Tibial nerve (tissue), 4 donors: ENCODE measurements around the gene CCL2. TPM values are rescaled to one million over a fixed set of nuclear protein-coding genes. Genes with fewer than 3 reads are reported as not detected.
A peak's percentile ranks its signal among the peaks of the same experiment; 100 is the strongest.

Source experiments
- DNase-seq, 2 donors: peaks; one replicate each; pipeline ENCODE4 v3.0.0-alpha.2; 2019; ENCODE audit warnings: low spot score in 2 of 2
- H3K27ac ChIP-seq, 4 donors: fragments of 200-600 bp; sonication (generic) in 3 of 4; one replicate each; pipeline ENCODE4 v1.5.1; 2017 to 2019; ENCODE audit warnings: mild to moderate bottlenecking in 1 of 4
- H3K27me3 ChIP-seq, 2 donors: fragments of 200-600 bp; sonication (generic) in 1 of 2; one replicate each; pipeline versions ENCODE4 v1.5.1 to v1.6.0; 2017 to 2019
- H3K36me3 ChIP-seq, 3 donors: fragments of 200-600 bp; sonication (generic); one replicate each; pipeline ENCODE4 v1.5.1; 2018 to 2019
- H3K4me1 ChIP-seq, 4 donors: fragments of 200-600 bp; sonication (generic) in 3 of 4; one replicate each; pipeline ENCODE4 v1.5.1; 2017 to 2019
- H3K4me3 ChIP-seq, 4 donors: fragments of 200-600 bp; sonication (generic) in 3 of 4; one replicate each; pipeline ENCODE4 v1.5.1; 2017 to 2019; ENCODE audit warnings: mild to moderate bottlenecking in 1 of 4, moderate library complexity in 1 of 4
- H3K9me3 ChIP-seq, 4 donors: fragments of 200-600 bp; sonication (generic) in 3 of 4; one replicate each; pipeline ENCODE4 v1.5.1; 2017 to 2019
- CTCF ChIP-seq, 5 experiments: fragments of 200-600 bp in 3 of 5; fragments of 450-650 bp in 2 of 5; sonication (generic) in 3 of 5; IDR thresholded peaks; one replicate each; pipeline ENCODE4 v1.5.1; 2016 to 2019; ENCODE audit warnings: antibody characterized with exemption in 5 of 5, mild to moderate bottlenecking in 3 of 5, moderate library complexity in 2 of 5
- EP300 ChIP-seq, 2 donors: sonication (generic); formaldehyde crosslinking; IDR thresholded peaks; one replicate each; pipeline ENCODE4 v1.6.1; 2017; ENCODE audit warnings: antibody characterized with exemption in 2 of 2, mild to moderate bottlenecking in 1 of 2
- POLR2A ChIP-seq, 2 donors: fragments of 450-650 bp; IDR thresholded peaks; one replicate each; pipeline ENCODE4 v1.6.1; 2017; ENCODE audit warnings: antibody characterized with exemption in 2 of 2, mild to moderate bottlenecking in 2 of 2, moderate library complexity in 2 of 2
- WGBS, 2 donors: methylation state at CpG; one replicate each; pipeline ENCODE4 v1.1.5; 2018; 5-methylcytosine and 5-hydroxymethylcytosine counted together
- total RNA-seq, 4 donors: library from RNA; depleted of rRNA; stranded (reverse); fragments of >200 nt; gene quantifications; one replicate each; pipeline ENCODE4 v1.1.0, GENCODE V29; 2016

The CCL2 gene
- total RNA-seq, result 100 to 1,000 TPM in 1 of 4 donors, 10 to 100 TPM in 3; 34.7 to 185 (median 43.6) TPM

DNA sequence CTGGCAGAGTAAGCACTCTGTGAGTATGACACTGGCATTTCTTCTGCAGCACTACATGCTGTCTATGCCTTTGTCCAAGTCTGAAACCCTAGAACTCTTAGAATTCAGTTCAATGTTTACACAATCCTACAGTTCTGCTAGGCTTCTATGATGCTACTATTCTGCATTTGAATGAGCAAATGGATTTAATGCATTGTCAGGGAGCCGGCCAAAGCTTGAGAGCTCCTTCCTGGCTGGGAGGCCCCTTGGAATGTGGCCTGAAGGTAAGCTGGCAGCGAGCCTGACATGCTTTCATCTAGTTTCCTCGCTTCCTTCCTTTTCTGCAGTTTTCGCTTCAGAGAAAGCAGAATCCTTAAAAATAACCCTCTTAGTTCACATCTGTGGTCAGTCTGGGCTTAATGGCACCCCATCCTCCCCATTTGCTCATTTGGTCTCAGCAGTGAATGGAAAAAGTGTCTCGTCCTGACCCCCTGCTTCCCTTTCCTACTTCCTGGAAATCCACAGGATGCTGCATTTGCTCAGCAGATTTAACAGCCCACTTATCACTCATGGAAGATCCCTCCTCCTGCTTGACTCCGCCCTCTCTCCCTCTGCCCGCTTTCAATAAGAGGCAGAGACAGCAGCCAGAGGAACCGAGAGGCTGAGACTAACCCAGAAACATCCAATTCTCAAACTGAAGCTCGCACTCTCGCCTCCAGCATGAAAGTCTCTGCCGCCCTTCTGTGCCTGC is at the start of gene CCL2:
CCL2 (plus strand) TSS at position 635 of the 730 bp plus-strand sequence; CDS start at position 700, 65 bp downstream.
- Histone ChIP-seq H3K36me3 (no peaks in the 10 kb centered on the region), H3K4me3 (peak within 1 kb of the TSS; percentile 14 to 51 (median 38)), H3K4me1 (peaks cover 10 to 88% (median 65%) of the 10 kb centered on the region in 4 donors), H3K9me3 (no peaks in the 10 kb centered on the region), H3K27me3 (no peaks in the 10 kb centered on the region), H3K27ac (peak within 1 kb of the TSS; percentile 45 to 91 (median 80))
- peak; percentile 65 to 81 for DNase-seq
- TF ChIP-seq POLR2A (IDR thresholded peaks at IDR 0.05), result peak in 1 of 2 donors; percentile 67
- no peak for TF ChIP-seq CTCF (IDR thresholded peaks at IDR 0.05)
- peak in 1 of 2 donors; percentile 74 for TF ChIP-seq EP300 (IDR thresholded peaks at IDR 0.05)
- 4 to 5% methylated on average over 11 of the region's 11 CpGs for WGBS, 2 donors

DNA sequence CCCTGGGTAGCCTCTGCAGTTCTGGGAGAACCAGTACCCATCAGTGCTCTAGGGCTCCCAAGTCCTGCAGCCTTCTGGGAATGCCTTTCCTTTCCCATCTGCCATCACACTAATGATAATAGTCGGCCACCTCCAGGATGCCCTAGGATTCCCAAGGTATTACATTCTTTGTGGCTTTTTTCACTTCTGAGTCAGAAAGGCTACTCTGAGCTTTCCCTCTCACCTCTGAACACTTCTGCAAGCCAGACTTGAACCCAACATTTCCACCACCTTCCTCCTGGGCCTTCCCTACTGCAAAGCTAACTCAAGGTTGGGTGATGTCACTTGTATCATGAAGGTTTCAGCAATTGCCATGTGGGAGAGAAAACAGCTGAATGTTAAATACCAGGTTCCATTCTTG is 49.7 kb upstream of the CCL2 start:
- WGBS, 2 donors, result 87 to 95% methylated on average over 1 of the region's 1 CpG
- Histone ChIP-seq H3K36me3 (no peaks in the 10 kb centered on the region), H3K4me1 (peaks cover 0 to 7% (median under 1%) of the 10 kb centered on the region in 4 donors)

GRCh38 chr17:34206569-34206968 is 48.5 kb upstream of the CCL2 start:
- Histone ChIP-seq H3K9me3 (peaks cover 0 to 7% (median 0%) of the 10 kb centered on the region in 4 donors), H3K4me1 (no peaks in the 10 kb centered on the region), H3K4me3 (no peak overlapping the region), H3K27me3 (no peaks in the 10 kb centered on the region), H3K36me3 (no peaks in the 10 kb centered on the region), H3K27ac (no peak overlapping the region)
- 82 to 85% methylated on average over 3 of the region's 3 CpGs for WGBS, 2 donors
- TF ChIP-seq POLR2A (IDR thresholded peaks at IDR 0.05) (no peak), CTCF (IDR thresholded peaks at IDR 0.05) (no peak), EP300 (IDR thresholded peaks at IDR 0.05) (no peak)
- no peak for DNase-seq

More for the DNA sequence above, 49.7 kb upstream of the CCL2 start:
- no peak for DNase-seq
- Histone ChIP-seq H3K27ac (no peak overlapping the region), H3K27me3 (no peaks in the 10 kb centered on the region), H3K9me3 (peaks cover 0 to 7% (median 0%) of the 10 kb centered on the region in 4 donors), H3K4me3 (no peak overlapping the region)
- TF ChIP-seq POLR2A (IDR thresholded peaks at IDR 0.05) (no peak), EP300 (IDR thresholded peaks at IDR 0.05) (no peak), CTCF (IDR thresholded peaks at IDR 0.05) (no peak)

DNA sequence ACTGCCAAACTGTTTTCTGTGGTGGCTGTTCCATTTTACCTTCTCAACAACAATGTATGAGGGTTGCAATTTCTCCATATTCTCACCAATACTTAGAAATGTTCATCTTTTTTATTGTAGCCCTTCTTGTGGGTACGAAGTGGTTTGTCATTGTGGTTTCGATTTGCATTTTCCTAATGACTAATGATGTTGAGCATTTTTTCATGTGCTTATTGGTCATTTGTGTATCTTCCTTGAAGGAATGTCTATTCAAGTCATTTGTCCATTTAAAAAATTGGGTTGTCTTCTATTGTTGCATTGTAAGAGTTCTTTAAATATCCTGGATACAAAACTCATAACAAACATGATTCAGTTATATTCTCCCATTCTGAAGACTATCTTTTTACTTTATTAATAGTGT is 47.5 kb upstream of the CCL2 start:
- H3K27me3 ChIP-seq, result no peaks in the 10 kb centered on the region
- 90 to 98% methylated on average over 2 of the region's 2 CpGs for WGBS, 2 donors
- H3K9me3 ChIP-seq, result peaks cover 0 to 7% (median 0%) of the 10 kb centered on the region in 4 donors
- no peak overlapping the region for H3K4me3 ChIP-seq
- TF ChIP-seq EP300 (IDR thresholded peaks at IDR 0.05) (no peak), POLR2A (IDR thresholded peaks at IDR 0.05) (no peak), CTCF (IDR thresholded peaks at IDR 0.05) (no peak)
- H3K27ac ChIP-seq, result no peak overlapping the region
- DNase-seq, result no peak
- H3K4me1 ChIP-seq, result no peaks in the 10 kb centered on the region
- no peaks in the 10 kb centered on the region for H3K36me3 ChIP-seq

DNA sequence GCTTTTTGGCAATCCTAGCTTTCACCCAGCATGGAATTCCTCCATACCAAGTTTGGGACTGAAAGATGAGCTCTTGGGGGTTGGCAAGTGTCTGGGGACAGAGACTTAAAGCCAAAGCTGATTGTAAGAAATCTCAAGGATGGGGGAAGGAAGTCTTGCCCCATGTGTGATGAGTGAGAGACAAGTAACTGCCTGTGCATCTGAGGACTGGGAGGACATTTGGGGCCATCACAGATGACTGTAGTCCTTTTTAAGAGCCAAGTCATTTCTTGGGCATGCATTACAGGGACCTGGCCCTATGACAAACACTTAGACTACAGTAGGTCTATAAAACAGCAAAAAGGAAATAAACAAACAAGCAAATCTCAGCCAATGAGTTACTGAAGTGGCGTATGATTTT is 36.3 kb upstream of the CCL2 start:
- Histone ChIP-seq H3K9me3 (peaks cover 0 to 13% (median 0%) of the 10 kb centered on the region in 4 donors), H3K36me3 (no peaks in the 10 kb centered on the region), H3K4me3 (no peak overlapping the region), H3K27ac (no peak overlapping the region), H3K4me1 (peaks cover 0 to 15% (median 2%) of the 10 kb centered on the region in 4 donors), H3K27me3 (no peaks in the 10 kb centered on the region)
- DNase-seq, result no peak
- no peak for TF ChIP-seq POLR2A (IDR thresholded peaks at IDR 0.05)
- no peak for TF ChIP-seq CTCF (IDR thresholded peaks at IDR 0.05)
- TF ChIP-seq EP300 (IDR thresholded peaks at IDR 0.05), result no peak
- WGBS, 2 donors, result 88 to 97% methylated on average over 1 of the region's 1 CpG
